ENCODE results near the gene MBD5. TPM values are rescaled to one million over a fixed set of nuclear protein-coding genes. Genes with fewer than 3 reads are reported as not detected.

The MBD5 gene
- total and polyA plus RNA-seq, 4 experiments from 2014 or later = 3.1 to 64.5 (median 33.9) TPM

DNA sequence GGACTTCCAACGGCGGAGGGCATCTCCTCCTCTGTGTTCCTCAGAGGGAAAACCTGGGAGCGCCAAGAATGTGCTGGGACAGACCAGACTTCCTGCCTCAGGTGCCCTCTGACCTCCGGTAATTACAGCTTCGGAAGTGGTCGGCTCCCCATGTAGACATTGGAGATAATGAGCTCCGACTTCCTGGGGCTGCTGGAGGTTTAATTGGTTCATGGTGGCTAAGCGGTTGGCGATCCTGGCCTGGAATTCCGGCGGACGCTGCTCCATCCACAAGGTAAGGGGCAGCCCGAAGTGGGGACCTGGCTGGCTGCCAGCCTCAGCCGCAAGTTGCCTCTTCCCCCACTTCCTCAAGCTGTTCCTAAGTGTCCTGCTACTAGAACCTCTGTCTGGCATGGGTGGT, 540.5 kb downstream of the MBD5 start:
- H3K27ac Mint-ChIP-seq = no peak overlapping the region
- H3K27me3 Mint-ChIP-seq = no peaks in the 10 kb centered on the region
- intact Hi-C loops (cut with micrococcal nuclease) = no loop called here
- H3K36me3 Mint-ChIP-seq = peaks cover 0 to 6% of the 10 kb centered on the region in 2 donors
- Histone ChIP-seq H3K27me3 (ENCODE audit: insufficient read depth, low read length) (no peaks in the 10 kb centered on the region), H3K36me3 (ENCODE audit: insufficient read depth, low read length) (no peaks in the 10 kb centered on the region), H3K9me3 (ENCODE audit: control insufficient read depth in 1 of 2, low read length in 2 of 2) (no peaks in the 10 kb centered on the region), H3K4me3 (ENCODE audit: low read length in 2 of 2) (no peak overlapping the region), H3K4me1 (ENCODE audit: insufficient read depth, low read length) (no peaks in the 10 kb centered on the region), H3K27ac (ENCODE audit: low read depth, low read length) (no peak overlapping the region)
- ChIA-PET CTCF (ENCODE audit: partially characterized antibody) (interaction anchor here (0.7 to 1.9 kb wide), 3 partner anchors 11 to 52 kb away, joined by 3 to 7 read pairs (median 3); no protein-coding TSS in a partner anchor), POLR2A (ENCODE audit: partially characterized antibody) (no interaction called here)
- peaks cover 0 to 3% (median 0%) of the 10 kb centered on the region in 4 donors for H3K4me1 Mint-ChIP-seq
- H3K4me3 Mint-ChIP-seq = no peak overlapping the region
- no peak for DNase-seq
- H3K9me3 Mint-ChIP-seq = no peaks in the 10 kb centered on the region

DNA sequence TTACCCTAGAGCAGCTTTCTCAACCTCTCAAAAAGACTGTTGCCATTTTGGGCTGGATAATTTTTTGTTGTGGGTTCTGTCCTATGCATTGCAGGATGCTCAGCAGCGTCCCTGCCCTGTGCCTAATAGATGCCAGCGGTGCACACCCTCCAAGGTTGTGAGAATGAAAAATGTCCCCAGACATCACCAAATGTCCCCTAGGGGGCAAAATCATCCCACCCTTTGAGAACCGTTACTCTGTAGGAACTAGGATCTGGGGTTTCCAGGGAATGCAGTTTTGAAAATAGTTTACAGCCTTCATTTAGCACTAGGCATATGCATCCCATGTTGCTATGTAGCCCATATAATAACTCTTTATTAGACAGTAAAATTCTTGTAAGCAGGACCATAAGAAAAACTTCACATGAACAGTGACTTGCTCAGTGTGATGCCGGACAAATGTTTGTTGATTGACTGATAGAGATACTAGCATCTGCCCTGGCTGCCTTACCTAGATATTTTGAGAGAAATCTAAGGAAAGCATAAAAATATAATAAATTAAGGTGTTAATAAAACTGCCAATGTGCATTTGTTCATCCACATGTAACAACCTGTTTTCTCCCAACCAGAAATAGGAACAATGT, 544.5 kb downstream of the MBD5 start:
- intact Hi-C loops (cut with micrococcal nuclease) = no loop called here
- ChIA-PET POLR2A (ENCODE audit: partially characterized antibody) (no interaction called here), CTCF (ENCODE audit: partially characterized antibody) (interaction anchor here (1.0 kb wide), 1 partner anchor 56 kb away, joined by 3 read pairs; no protein-coding TSS in a partner anchor)
- H3K4me1 ChIP-seq (ENCODE audit: insufficient read depth, low read length) = peaks cover 12% of the 10 kb centered on the region
- Mint-ChIP-seq H3K4me3 (no peak overlapping the region), H3K36me3 (no peaks in the 10 kb centered on the region), H3K27ac (no peak overlapping the region), H3K4me1 (peaks cover 7 to 20% (median 14%) of the 10 kb centered on the region in 4 donors), H3K9me3 (no peaks in the 10 kb centered on the region), H3K27me3 (no peaks in the 10 kb centered on the region)
- no peak for DNase-seq
- no peaks in the 10 kb centered on the region for H3K27me3 ChIP-seq (ENCODE audit: insufficient read depth, low read length)
- no peaks in the 10 kb centered on the region for H3K36me3 ChIP-seq (ENCODE audit: insufficient read depth, low read length)
- H3K27ac ChIP-seq (ENCODE audit: low read depth, low read length) = no peak overlapping the region
- H3K9me3 ChIP-seq (ENCODE audit: control insufficient read depth in 1 of 2, low read length in 2 of 2) = no peaks in the 10 kb centered on the region
- H3K4me3 ChIP-seq (ENCODE audit: low read length in 2 of 2) = no peak overlapping the region

Other genes with a start within 250 kb of the MBD5 start
- 10 to 100 TPM; 20.7 to 22.9 TPM for gene ACVR2A, start 176.1 kb upstream of the MBD5 start, total RNA-seq
- 10 to 100 TPM in 1 of 2 donors, 1 to 10 TPM in 1; 8.4 to 10.7 TPM for gene ACVR2A, start 176.1 kb upstream of the MBD5 start, polyA plus RNA-seq
- gene ORC4, start 354 bp upstream of the MBD5 start, total RNA-seq = 10 to 100 TPM; 59.4 to 60.1 TPM
- gene ORC4, start 354 bp upstream of the MBD5 start, polyA plus RNA-seq = 10 to 100 TPM; 42.9 to 52.7 TPM